Fibroblast of lung (primary cell): Measurements from ENCODE around the gene P3H1. TPM values are rescaled to one million over a fixed set of nuclear protein-coding genes. Genes with fewer than 3 reads are reported as not detected.

Experiments
- DNase-seq, 2 donors: peaks; one replicate each; pipeline versions ENCODE4 v3.0.0 to v3.0.0-alpha.2; 2010; ENCODE audit warnings: low read depth in 2 of 2
- H2AFZ ChIP-seq: 2 replicates; pipeline ENCODE4 v1.5.1; 2012; ENCODE audit warnings: low read length, control low read depth, inconsistent platforms
- H3K27ac ChIP-seq: 2 replicates; pipeline ENCODE4 v1.5.1; 2011; ENCODE audit warnings: low read length, control low read depth; ENCODE audit not compliant: insufficient read depth
- H3K27me3 ChIP-seq: 2 replicates; pipeline ENCODE4 v1.5.1; 2011; ENCODE audit warnings: mild to moderate bottlenecking, low read length; ENCODE audit not compliant: control insufficient read depth, insufficient read depth
- H3K36me3 ChIP-seq: 2 replicates; pipeline ENCODE4 v1.5.1; 2011; ENCODE audit warnings: low read length; ENCODE audit not compliant: control insufficient read depth, insufficient read depth
- H3K4me1 ChIP-seq: 2 replicates; pipeline ENCODE4 v1.5.1; 2011; ENCODE audit warnings: low read length; ENCODE audit not compliant: control insufficient read depth, insufficient read depth; ENCODE audit errors: extremely low read depth
- H3K4me2 ChIP-seq: 2 replicates; pipeline ENCODE4 v1.5.1; 2011; ENCODE audit warnings: low read length, control low read depth; ENCODE audit not compliant: insufficient read depth; ENCODE audit errors: extremely low read depth
- H3K4me3 ChIP-seq, 4 experiments: fragments of 200-600 bp in 1 of 4; sonication (generic) in 1 of 4; replicated peaks in 1 of 4; 2 replicates each; pipeline ENCODE4 v1.5.1; 2011 to 2016; ENCODE audit warnings: low read length in 4 of 4, low read depth in 3 of 4, mild to moderate bottlenecking in 3 of 4, control low read depth in 2 of 4, inconsistent platforms in 1 of 4, mixed read lengths in 1 of 4; ENCODE audit not compliant: insufficient read depth in 1 of 4; ENCODE audit errors: control extremely low read depth in 1 of 4
- H3K79me2 ChIP-seq: 2 replicates; pipeline ENCODE4 v1.5.1; 2012; ENCODE audit warnings: mild to moderate bottlenecking, low read length, inconsistent platforms; ENCODE audit not compliant: control insufficient read depth, insufficient read depth
- H3K9ac ChIP-seq: 2 replicates; pipeline ENCODE4 v1.5.1; 2011; ENCODE audit warnings: mild to moderate bottlenecking, low read length, control low read depth; ENCODE audit not compliant: insufficient read depth
- H3K9me3 ChIP-seq: 2 replicates; pipeline ENCODE4 v1.5.1; 2012; ENCODE audit warnings: low read depth, low read length; ENCODE audit not compliant: control insufficient read depth, insufficient read depth
- H4K20me1 ChIP-seq: 2 replicates; pipeline ENCODE4 v1.5.1; 2011; ENCODE audit warnings: low read length; ENCODE audit not compliant: control insufficient read depth, insufficient read depth; ENCODE audit errors: extremely low read depth
- EZH2 ChIP-seq: IDR thresholded peaks from 2 replicates; pipeline ENCODE4 v1.5.1; 2012; ENCODE audit warnings: low read length, control low read depth, mild to moderate bottlenecking; ENCODE audit errors: missing control alignments
- polyA plus RNA-seq, 2 donors: library from polyadenylated mRNA; depleted of rRNA in 1 of 2; stranded (reverse) in 1 of 2; unstranded in 1 of 2; fragments of >200 nt; gene quantifications; 2 replicates each; pipeline ENCODE4 v1.2.1, GENCODE V29; 2011 to 2012; ENCODE audit warnings: missing spikeins in 1 of 2
- total RNA-seq: library from RNA; depleted of rRNA; stranded (reverse); fragments of >200 nt; gene quantifications from 2 replicates; pipeline ENCODE4 v1.2.1, GENCODE V29; 2014
- TF ChIP-seq, protein P1 (sequence below), 2 donors: IDR thresholded peaks in 1 of 2; conservative IDR thresholded peaks in 1 of 2; 1 replicate in 1 of 2; 2 replicates in 1 of 2; pipeline ENCODE4 v1.5.1; 2011 to 2012; ENCODE audit warnings: low read length in 2 of 2, control low read depth in 1 of 2, inconsistent platforms in 1 of 2, low read depth in 1 of 2, mild to moderate bottlenecking in 1 of 2

Gene P3H1
- total and polyA plus RNA-seq, 2 donors (not counting 1 experiment from before 2014, with no cell fraction given): 68.5 to 108 TPM

DNA sequence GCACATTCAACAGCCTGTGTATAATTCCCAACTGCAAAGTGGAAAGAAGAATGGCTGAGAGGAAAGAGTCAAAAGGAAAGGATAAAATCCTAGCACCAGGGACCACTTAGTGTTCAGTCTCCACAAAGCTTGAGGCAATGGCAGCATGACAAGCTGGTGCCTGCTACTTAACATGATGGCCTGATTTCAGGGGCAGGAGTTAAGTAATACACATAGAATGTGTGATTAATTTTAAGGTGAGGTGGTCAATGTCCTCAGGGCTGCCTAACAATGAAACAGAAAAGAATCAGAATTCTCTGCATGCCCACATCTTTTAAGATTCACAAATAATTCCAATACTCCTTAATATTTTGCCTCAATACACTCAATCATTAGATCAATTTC is 8.9 kb downstream of the P3H1 start:
- Histone ChIP-seq H3K9me3 (no peaks in the 10 kb centered on the region), H3K4me3 (no peak overlapping the region), H4K20me1 (no peaks in the 10 kb centered on the region), H3K9ac (no peak overlapping the region), H2AFZ (no peak overlapping the region), H3K27me3 (no peaks in the 10 kb centered on the region), H3K79me2 (peaks cover 8% of the 10 kb centered on the region), H3K36me3 (peaks cover 32% of the 10 kb centered on the region), H3K4me1 (peaks cover 2% of the 10 kb centered on the region), H3K4me2 (no peak overlapping the region), H3K27ac (no peak overlapping the region)
- no peak for DNase-seq
- TF ChIP-seq, protein P1, sequence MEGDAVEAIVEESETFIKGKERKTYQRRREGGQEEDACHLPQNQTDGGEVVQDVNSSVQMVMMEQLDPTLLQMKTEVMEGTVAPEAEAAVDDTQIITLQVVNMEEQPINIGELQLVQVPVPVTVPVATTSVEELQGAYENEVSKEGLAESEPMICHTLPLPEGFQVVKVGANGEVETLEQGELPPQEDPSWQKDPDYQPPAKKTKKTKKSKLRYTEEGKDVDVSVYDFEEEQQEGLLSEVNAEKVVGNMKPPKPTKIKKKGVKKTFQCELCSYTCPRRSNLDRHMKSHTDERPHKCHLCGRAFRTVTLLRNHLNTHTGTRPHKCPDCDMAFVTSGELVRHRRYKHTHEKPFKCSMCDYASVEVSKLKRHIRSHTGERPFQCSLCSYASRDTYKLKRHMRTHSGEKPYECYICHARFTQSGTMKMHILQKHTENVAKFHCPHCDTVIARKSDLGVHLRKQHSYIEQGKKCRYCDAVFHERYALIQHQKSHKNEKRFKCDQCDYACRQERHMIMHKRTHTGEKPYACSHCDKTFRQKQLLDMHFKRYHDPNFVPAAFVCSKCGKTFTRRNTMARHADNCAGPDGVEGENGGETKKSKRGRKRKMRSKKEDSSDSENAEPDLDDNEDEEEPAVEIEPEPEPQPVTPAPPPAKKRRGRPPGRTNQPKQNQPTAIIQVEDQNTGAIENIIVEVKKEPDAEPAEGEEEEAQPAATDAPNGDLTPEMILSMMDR (conservative IDR thresholded peaks at IDR 0.05 in 1 of 2, IDR thresholded peaks at IDR 0.05 in 1 of 2; ENCODE audit: low read depth in 1 of 2, low read length in 2 of 2): no peak
- TF ChIP-seq EZH2: no peak

DNA sequence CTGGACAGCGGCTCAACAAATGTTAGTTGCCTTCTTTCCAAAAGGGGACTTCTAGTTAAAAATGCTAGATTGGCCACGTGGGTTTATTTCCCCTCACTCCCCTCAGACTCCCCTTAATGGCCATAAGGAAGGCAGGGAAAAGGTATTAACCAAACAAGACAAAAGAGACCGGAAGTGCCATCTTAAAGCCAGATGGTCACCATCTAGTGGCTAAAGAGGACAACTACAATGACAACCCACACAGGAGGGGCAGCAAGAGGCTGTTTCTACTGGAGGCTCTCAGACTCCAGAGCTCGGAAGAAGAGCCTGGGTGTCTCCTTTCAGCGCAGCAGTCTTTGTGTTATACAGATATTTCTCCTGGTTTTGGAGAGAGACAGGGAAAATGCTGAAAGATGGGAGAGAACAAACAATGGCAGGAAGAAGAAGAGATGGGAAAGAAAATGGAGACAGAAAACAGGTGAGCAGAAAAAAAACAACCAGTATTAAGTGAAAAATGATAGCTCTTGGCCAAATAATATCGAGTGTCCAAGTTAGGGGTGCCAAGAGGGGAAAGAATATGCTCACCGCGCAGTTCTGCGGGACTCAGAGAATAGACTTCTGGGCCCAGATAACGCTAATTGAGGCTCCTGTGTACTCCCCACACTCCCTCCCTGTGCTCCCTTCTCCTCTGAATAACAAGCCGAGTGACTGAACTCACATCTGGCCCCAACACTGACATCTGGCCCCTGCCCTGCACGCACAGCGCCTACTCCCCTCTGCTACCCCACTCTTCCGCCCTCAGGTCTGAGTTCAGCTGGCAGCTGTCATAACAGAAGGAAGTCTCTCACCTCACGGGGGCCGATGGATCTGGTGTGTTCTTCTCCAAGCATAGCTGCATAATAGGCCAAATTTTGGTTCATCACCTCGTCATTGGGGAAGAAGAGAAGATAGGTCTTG is 9.6 kb downstream of the P3H1 start:
- Histone ChIP-seq H4K20me1 (no peaks in the 10 kb centered on the region), H3K36me3 (peaks cover 31% of the 10 kb centered on the region), H3K9ac (no peak overlapping the region), H3K27ac (no peak overlapping the region), H3K4me1 (peaks cover 2% of the 10 kb centered on the region), H3K4me3 (no peak overlapping the region), H3K79me2 (peaks cover 1% of the 10 kb centered on the region), H2AFZ (no peak overlapping the region), H3K4me2 (no peak overlapping the region), H3K27me3 (no peaks in the 10 kb centered on the region), H3K9me3 (no peaks in the 10 kb centered on the region)
- no peak for TF ChIP-seq EZH2
- TF ChIP-seq, protein P1 (conservative IDR thresholded peaks at IDR 0.05 in 1 of 2, IDR thresholded peaks at IDR 0.05 in 1 of 2; ENCODE audit: low read depth in 1 of 2, low read length in 2 of 2): peak; percentile 62 to 76
- DNase-seq: peak; percentile 64 to 70

- no peaks in the 10 kb centered on the region for H3K27me3 ChIP-seq
- no peak for TF ChIP-seq EZH2
- TF ChIP-seq, protein P1 (conservative IDR thresholded peaks at IDR 0.05 in 1 of 2, IDR thresholded peaks at IDR 0.05 in 1 of 2; ENCODE audit: low read depth in 1 of 2, low read length in 2 of 2): no peak
- peak; percentile 63 to 69 for DNase-seq
- no peak overlapping the region for H3K9ac ChIP-seq
- peaks cover 2% of the 10 kb centered on the region for H3K4me1 ChIP-seq
- no peaks in the 10 kb centered on the region for H3K79me2 ChIP-seq
- no peak overlapping the region for H2AFZ ChIP-seq
- H3K4me2 ChIP-seq: peak overlapping the region; percentile 11
- H3K27ac ChIP-seq: peak overlapping the region; percentile 17
- no peak overlapping the region for H3K4me3 ChIP-seq
- H4K20me1 ChIP-seq: no peaks in the 10 kb centered on the region
- H3K36me3 ChIP-seq: peaks cover 40% of the 10 kb centered on the region
- H3K9me3 ChIP-seq: no peaks in the 10 kb centered on the region
These were observed 13.8 kb downstream of the P3H1 start for GRCh38 chr1:42753070-42753469.
